NCI-H2081 treated with DMSO at 0.1 percent for 48 hours (cell line): ENCODE results near the gene GMEB2.

Source experiments
- DNase-seq: peaks from one replicate; lab custom pipeline; 2025; lab: John Stamatoyannopoulos, UW

Gene GMEB2

DNA sequence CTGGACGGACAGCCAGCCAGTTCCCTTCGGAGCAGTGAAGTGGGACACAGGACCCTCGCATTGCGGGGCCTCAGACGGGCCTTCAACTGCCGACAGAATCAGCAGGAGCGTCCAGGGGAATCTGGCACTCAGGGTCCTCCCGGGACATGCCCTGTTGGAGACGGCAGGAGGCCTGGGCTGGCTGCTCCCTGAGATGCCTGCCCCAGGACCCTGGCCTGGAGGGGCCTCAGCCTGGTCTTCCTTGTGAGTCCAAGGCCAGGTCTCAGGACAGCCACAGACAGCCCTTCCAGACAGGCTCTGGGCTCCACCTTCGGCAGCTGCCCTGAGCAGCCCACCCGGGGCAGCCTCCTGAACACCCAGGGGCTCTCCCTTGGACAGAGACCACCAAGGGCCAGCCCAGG is 38.3 kb downstream of the GMEB2 start:
- no peak for DNase-seq

DNA sequence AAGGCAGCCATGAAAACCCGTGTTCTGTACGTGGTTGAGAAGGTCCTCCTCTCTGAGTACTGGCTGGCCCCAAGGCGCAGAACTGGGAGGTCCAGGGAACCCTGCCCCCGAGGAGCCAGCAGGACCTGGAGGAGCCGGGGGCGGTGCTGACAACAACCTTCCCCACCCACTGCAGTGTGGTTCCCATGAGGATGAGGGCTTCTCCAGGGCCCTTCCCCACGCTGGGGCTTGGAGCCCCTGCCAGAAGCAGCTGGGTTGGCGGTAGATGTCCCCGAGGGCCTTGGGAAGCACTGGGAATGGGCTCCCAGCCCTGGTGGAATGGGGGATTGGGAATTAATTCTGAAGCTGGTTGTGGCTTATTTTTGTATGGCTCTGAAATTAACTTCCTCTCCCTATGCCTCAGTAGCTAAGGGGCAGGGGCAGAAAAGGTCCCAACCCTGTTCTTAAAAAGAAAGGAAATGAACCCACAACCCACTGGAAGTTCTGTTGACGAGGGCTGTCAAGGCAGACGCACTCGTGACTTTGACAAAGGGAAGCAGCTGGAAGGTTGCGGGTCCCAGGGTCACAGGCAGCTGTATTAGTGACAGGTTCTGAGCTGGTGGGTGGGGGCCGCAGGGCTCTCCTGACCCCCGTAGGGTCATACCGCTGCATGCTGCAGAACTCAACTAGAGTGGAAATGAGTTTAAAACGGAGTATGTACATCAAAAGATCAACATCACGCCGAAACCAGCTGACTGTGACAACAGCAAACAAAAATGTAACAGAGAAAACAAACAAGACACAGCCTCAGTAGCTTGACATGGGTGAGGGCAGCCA is 38.9 kb downstream of the GMEB2 start:
- DNase-seq: no peak

- DNase-seq: no peak
Measured at GRCh38 chr20:63587256-63587655, 39.6 kb downstream of the GMEB2 start.

DNA sequence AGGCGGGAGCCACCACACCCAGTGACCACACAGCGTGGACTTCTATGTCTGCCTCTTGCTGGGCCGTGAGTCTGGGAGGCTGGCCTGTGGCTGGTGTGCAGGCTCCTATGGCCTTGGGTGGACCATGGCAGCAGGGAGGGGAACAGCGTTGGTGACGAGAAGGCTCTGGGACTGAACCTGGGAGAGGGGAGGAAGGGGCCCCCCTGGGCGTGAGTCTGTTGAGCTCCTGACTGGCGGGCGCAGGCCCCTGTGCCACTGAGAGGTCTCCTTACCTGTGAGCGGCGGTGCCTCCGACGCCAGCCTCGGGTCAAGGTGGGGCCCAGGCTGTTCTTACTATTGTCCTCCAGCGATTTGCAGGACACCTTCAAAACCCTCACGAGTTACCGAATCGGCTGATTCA is 40.1 kb downstream of the GMEB2 start:
- no peak for DNase-seq

GRCh38 chr20:63585616-63586565 is 41.0 kb downstream of the GMEB2 start:
- DNase-seq: no peak

GRCh38 chr20:63582382-63583063 is 44.4 kb downstream of the GMEB2 start:
- no peak for DNase-seq

GRCh38 chr20:63580796-63581461 is 46.0 kb downstream of the GMEB2 start:
- no peak for DNase-seq

GRCh38 chr20:63579017-63579694 is 47.7 kb downstream of the GMEB2 start:
- no peak for DNase-seq

DNA sequence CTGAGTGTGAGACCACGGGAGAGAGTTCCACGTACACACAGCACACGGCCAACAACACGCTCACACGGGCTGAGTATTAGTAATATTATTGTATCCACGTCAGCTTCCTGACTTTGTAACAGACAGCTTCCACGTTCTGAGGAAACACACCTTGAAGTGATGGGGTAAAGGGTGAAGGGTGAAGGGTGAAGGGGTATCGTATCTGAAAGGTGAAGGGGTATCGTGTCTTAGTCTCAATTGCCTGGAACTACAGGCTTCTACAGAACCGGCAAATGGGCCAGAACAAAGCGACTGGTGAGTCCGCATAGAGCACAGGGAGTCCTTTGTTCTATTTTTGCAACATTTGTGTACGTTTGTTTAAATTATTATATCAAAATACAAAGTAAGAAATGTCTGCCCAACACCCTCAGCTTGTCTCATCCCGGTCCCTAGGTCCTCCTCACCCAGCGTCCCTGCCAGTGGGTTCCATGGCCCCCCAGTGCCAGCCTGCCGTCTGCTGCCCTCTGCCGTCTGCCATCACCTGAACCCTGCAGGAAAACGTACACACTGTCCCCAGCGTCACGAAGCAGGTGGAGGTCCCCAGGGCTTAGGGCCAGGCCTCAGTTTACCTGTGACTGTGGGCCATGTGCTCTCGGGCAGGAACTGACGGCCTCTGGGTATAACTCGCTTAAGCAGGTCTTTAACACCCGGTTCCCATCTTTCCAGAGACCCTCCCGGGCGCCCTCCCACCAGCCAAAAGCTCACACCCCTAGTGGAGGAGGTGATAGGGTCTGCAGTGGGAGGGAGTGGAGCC is 48.5 kb downstream of the GMEB2 start:
- no peak for DNase-seq

DNA sequence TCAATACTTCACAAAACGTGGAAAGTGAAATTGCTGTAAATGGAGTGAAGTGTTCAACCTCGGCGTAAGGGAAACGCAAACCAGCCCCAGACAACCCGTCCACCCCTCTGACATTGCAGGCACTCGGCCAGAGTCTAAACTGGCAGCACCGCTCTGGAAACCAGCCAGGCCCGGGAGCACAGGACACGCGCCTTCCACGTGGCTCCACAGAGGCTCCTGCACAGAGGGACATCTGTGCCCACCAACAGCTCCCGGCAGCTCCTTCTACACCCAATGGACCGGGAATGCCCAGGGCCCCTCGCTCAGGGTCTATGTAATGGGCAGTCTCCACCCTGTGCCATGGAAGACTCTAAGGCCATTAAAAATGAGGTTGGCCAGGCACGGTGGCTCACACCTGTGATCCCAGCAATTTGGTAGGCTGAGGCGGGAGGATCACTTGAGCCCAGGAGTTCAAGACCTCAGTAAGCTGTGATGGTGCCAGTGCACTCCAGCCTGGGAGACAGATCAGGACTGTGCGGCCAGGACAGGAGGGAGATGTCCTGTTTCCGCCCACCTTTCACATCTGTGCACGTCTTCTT is 49.5 kb downstream of the GMEB2 start:
- no peak for DNase-seq

- no peak for DNase-seq
Measured at GRCh38 chr20:63576311-63576710, 50.6 kb downstream of the GMEB2 start.

GRCh38 chr20:63574829-63575743 is 51.8 kb downstream of the GMEB2 start:
- no peak for DNase-seq

- DNase-seq: no peak
Measured at GRCh38 chr20:63574156-63574828, 52.6 kb downstream of the GMEB2 start, which contains the start of gene HELZ2. HELZ2 (minus strand) TSS chr20:63574239; CDS start chr20:63572385, 1,854 bp downstream.

DNA sequence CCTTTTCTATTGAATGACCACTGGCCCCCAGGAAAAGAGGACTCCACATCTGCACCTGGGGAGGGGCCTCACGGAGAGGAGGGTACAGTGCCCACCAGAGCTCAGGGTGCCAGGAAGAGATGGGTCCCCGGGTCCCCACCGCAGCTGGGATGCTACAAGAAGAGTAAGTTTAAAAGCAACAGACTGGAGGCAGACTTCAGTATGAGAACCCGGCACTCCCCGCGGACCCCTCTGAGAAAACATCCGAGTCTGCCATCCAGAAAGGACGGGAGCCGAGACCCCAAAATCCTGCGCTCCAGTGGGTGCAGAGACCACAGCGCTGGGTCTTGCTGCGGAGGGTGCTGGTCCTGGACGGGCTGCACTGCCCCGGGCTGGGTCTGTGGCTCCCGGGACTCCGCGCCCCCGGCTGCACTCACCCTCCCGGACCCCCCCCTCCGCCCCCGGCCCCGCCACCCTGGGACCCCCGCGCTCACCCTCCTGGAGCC is 53.2 kb downstream of the GMEB2 start:
- DNase-seq: no peak

DNA sequence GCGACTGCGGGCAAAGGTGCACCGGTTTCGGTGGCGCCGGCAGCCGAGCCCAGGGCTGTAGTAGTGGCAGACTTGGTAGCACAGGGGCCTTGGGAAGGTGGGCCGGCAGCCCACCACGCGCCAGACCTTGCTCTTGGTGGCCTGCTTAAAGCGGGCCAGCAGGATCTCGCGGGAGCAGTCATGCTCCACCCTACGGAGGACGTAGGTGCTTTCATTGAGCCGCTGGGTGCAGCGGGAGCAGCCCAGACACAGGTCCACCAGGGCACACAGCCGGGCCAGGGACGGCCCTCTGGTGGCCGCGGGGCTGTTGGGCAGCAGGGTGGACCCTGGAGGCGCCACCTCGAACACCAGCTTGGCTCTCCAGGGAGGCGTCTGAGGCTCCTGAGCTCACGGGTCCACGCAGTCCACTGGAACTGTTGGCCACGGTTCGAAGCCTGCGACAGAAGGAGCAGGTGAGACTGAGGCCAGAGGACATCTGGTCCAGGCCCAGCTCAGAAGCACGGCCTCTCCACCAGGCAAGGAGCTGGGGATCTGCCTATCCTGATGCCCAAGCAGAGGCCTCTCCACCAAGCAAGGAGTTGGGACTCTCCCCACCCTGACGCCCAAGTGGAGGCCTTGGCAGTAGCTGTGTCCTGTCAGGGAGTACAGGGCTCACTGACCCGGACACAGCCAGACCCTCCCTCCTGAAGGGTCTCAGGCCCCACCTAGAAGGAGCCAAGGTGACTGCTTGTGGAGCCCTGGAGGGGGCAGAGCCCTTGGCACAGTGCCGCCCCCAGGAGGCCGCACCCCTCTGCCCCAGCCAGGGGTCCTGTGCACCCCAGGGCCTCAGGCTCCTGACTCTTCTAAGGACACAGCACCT is 53.9 kb downstream of the GMEB2 start:
- DNase-seq: no peak

DNA sequence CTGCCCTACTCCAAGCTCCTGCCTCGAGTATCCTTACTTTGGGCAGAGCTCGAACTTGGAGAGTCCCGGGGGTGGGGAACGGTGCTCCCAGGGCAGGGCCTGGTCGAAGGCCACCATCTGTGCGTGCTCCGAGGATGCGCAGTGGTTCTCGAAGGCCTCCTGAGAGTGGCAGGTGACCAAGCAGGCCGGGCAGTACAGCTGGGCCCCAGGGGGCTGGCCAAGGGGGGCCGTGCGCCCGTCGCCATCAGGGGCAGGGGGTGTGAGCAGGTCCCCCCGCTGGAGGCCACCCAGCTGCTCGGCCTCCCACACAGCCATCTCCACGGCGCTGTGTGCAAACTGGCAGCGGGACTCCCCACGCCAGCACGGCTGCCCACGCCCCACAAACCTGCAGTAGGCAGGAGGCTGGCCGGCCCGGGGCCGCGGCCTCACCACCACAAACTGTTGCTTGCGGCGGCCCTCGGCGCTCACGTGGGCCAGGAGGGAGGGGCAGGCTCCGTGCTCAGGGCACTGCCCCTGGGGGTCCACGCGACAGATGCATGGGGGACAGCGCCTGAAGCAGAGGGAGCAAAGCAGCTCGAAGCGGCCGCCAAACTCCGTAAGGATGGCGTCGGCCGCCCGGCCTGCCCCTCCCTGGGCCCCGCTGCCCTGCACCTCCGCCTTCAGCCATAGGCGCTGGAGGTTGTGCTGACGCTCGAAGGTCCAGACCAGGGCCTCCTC is 54.7 kb downstream of the GMEB2 start:
- DNase-seq: no peak
